HG03457 (cell line): Measurements from ENCODE around the gene C4A.
"Not testable (repeated sequence)": the region's sequence is repeated elsewhere in the genome, so short reads cannot be mapped to it uniquely, and the experiment has no call there.

Experiments used
- ATAC-seq: cut with Tn5 transposase; IDR thresholded peaks from one replicate; pipeline ENCODE4 v1.9.1; 2021; ENCODE audit warnings: moderate number of reproducible peaks; ENCODE audit not compliant: unreplicated experiment

C4A gene

DNA sequence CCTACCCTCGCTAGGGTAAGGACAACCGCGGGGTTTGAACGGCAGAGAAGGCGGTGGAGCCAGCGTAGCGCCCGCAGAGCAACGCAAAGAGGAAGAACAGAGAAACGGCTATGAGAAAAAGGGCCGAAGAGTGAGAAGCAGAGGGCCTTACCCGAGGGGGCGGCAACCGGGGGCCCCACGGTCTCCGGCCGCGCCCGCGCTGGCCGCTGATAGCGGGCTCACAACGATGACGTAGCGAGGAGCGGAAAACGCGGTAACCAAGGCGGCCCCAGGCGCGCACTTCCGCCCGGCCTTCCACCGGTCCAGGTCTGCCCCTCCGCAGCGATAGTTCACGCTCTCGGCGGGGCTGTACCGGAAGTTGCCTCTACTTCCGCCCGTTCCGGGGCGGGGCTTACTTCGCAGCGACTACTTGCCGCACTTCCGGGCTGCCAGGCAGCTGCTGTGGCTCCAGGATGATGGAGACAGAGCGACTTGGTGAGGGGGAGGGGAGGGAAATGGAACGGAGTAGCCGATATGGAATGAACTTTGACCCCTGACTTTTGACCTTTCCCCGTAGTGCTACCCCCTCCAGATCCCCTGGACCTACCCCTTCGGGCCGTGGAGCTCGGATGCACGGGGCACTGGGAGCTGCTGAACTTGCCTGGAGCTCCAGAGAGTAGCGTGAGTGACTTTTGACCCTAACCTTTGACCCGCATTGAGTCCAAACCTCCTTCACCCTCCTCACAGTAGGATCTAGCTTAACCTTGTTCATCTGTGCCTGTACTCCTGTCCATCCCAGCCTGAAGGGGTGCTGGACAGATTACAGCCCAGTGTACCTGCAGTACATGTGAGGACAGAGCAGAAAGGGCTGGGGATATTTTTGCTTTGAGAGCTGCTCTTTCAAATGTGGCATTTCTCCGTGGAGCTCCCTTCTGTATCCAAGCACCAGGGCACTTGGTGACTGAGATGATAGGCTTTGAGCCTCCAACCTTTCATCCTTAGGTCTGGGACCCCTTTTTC, 22.8 kb upstream of the C4A start, which contains the start of the genes NELFE and SKIC2:
NELFE (minus strand) TSS at position 231 of the 999 bp plus-strand sequence. CDS start 525 bp downstream, outside the sequence.
SKIC2 (plus strand) TSS at position 435 of the 999 bp plus-strand sequence; CDS start at position 453, 18 bp downstream.
- ATAC-seq, result peak; percentile 73

GRCh38 chr6:31961616-31962015, 20.2 kb upstream of the C4A start:
- ATAC-seq, result no peak

DNA sequence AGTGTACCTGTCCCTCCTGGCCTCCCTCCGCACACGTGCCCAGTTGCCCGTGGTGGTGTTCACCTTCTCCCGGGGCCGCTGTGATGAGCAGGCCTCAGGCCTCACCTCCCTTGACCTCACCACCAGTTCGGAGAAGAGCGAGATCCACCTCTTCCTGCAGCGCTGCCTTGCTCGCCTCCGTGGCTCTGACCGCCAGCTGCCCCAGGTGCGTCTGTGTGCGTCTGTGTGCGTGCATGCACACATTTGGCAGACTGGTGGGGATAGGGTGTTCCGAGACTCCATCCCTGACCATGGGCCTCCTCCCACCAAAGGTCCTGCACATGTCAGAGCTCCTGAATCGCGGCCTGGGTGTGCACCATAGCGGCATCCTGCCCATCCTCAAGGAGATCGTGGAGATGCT, 17.9 kb upstream of the C4A start:
- ATAC-seq, result no peak

DNA sequence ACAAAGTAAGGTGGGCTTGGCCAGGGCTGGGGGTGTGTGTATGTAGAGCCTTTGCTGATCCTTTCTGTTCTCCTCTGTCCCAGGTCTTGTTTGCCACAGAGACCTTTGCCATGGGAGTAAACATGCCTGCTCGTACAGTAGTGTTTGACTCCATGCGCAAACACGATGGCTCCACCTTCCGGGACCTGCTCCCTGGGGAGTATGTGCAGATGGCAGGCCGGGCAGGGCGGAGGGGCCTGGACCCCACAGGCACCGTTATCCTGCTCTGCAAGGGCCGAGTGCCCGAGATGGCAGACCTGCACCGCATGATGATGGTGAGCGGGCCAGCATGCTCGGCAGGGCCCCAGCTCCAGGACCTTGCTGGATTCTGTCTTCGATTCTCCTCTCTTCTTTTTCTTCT, 16.2 kb upstream of the C4A start:
- ATAC-seq, result no peak

DNA sequence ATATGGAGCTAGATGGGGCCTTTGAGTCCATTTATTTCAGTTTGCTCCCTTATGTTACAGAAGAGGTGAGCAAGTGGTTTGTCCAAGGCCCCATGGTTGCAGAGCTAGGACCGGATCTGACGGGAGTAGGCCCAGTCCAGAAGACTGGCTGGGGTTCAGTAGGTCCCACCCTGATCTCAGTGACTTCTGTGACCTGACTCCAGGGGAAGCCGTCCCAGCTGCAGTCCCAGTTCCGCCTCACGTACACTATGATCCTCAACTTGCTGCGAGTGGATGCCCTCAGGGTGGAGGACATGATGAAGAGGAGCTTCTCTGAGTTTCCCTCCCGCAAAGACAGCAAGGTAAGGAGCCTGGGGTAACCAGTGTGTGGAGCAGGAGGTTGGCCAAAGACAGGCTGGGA, 15.4 kb upstream of the C4A start:
- no peak for ATAC-seq

DNA sequence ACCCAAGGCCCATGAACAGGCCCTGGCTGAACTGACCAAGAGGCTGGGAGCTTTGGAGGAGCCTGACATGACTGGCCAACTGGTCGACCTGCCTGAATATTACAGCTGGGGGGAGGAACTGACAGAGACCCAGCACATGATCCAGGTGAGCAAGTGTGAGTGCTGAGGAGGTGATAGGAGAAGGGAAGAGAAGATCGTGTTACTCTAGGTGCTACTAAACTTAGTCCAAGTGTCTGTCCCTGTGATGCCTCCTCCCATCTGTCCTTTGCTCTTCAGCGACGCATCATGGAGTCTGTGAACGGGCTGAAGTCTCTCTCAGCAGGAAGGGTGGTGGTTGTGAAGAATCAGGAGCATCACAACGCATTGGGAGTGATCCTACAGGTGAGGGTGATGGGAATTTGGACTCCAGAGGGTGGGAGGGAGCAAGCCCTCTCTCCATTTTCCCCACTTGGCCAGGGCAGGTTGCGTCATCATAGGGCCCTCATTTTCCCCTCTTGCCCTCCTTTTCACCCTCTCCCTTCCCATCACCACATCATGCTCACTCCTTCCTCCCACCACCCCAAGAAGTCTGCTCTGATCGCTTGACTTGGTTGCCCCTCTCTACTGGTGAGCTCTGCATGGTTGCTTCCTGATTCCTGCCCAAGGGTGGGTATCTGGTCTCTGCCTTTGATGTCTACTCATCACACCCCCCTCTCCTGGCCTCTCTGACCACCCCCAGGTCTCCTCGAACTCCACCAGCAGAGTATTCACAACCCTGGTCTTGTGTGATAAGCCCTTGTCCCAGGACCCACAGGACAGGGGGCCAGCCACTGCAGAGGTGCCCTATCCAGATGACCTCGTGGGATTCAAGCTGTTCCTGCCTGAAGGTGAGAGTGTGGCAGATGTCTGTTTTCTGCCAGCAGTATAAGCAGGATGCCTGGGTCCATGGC, 14.6 kb upstream of the C4A start:
- ATAC-seq, result no peak

- ATAC-seq, result no peak
Observed at GRCh38 chr6:31967926-31968320, 13.9 kb upstream of the C4A start.

GRCh38 chr6:31968326-31968725, 13.5 kb upstream of the C4A start:
- no peak for ATAC-seq

DNA sequence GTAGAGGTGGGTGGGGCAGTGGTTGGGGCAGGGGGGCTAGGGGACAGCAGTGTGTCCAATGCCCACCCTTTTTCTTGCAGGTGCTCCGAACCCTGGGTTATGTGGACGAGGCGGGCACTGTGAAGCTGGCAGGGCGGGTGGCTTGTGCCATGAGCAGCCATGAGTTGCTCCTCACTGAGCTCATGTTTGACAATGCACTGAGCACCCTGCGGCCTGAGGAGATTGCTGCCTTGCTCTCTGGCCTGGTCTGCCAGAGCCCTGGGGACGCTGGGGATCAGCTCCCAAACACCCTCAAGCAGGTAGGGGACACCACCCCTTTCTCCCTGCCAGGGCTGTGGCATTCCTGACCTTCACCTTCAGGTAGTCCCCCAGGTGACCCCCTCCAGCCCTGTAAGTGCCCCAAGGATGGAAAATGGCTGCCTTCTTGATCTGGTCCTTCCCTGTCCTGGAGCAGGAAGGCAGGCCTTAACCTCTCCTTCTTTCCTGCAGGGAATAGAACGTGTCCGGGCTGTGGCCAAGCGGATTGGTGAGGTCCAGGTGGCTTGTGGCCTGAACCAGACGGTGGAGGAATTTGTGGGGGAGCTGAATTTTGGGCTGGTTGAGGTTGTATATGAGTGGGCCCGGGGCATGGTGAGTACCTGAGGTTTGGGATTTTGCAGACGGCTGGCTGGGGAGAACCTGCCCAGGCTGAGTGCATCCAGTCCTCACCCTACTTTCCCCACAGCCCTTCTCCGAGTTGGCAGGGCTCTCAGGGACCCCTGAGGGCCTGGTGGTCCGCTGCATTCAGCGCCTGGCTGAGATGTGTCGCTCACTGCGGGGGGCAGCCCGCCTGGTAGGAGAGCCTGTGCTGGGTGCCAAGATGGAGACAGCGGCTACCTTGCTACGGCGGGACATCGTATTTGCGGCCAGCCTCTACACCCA, 12.8 kb upstream of the C4A start:
- ATAC-seq, result no peak

- no peak for ATAC-seq
Observed at GRCh38 chr6:31969712-31970603, 11.9 kb upstream of the C4A start.

- no peak for ATAC-seq
Observed at GRCh38 chr6:31970604-31971271, 11.1 kb upstream of the C4A start.

- ATAC-seq, result no peak
Observed at GRCh38 chr6:31971279-31971992, 10.4 kb upstream of the C4A start.

GRCh38 chr6:31971993-31972708, 9.7 kb upstream of the C4A start, which contains the start of gene DXO:
Gene DXO (minus strand): TSS chr6:31972138. CDS start chr6:31971675, 463 bp downstream.
- ATAC-seq, result peak; percentile 66

- peak; percentile 2 for ATAC-seq
Observed at GRCh38 chr6:31972709-31973350, 9.0 kb upstream of the C4A start.

- not testable (repeated sequence) for ATAC-seq
Observed at GRCh38 chr6:31976065-31976464, 5.8 kb upstream of the C4A start.

DNA sequence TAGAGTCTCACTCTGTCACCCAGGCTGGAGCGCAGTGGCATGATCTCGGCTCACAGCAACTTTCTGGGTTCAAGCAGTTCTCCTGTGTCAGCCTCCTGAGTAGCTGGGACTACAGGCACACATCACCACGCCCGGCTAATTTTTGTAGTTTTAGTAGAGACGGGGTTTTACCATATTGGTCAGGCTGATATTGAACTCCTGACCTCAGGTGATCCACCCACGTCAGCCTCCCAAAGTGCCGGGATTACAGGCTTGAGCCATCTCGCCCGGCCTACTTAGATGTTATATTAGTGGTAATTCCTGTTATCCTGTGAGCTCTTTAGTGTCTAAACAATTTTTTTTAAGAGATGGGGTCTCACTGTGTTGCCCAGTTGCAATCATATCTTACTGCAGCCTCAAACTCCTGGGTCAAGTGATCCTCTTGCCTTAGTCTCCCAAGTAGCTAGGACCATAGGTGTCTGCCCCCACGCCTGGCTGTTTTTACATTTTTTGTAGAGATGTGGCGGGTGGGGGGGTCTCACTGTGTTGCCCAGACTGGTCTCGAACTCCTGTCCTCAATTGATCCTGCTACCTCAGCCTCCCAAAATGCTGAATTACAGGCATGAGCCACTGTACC, 3.9 kb upstream of the C4A start:
- ATAC-seq, result no peak
